OCI-LY3 (cell line): ENCODE measurements around the gene PBRM1.

Experiments used
- H2AFZ ChIP-seq: fragments of 200-600, 300-600 bp; shearing (Covaris generic); 2 replicates; pipeline ENCODE4 v1.6.0; 2014; ENCODE audit warnings: antibody characterized with exemption, low read depth, low read length
- H3K27ac ChIP-seq: fragments of 200-600, 300-600 bp; sonication (generic); 2 replicates; pipeline ENCODE4 v1.5.1; 2014; ENCODE audit warnings: mild to moderate bottlenecking, low read length, moderate library complexity, mixed read lengths
- H3K27me3 ChIP-seq: fragments of 200-600, 300-600 bp; sonication (generic); 2 replicates; pipeline ENCODE4 v1.6.1; 2014; ENCODE audit warnings: low read depth, low read length, mixed read lengths
- H3K36me3 ChIP-seq: fragments of 200-600, 300-600 bp; sonication (generic); replicated peaks from 2 replicates; pipeline ENCODE3; 2014; ENCODE audit warnings: low read depth, low read length, mixed read lengths
- H3K4me1 ChIP-seq: fragments of 300-600, 200-600 bp; sonication (generic); 2 replicates; pipeline ENCODE4 v1.6.1; 2014; ENCODE audit warnings: low read length, mixed read lengths
- H3K4me2 ChIP-seq: fragments of 200-600, 300-600 bp; sonication (generic); 2 replicates; pipeline ENCODE4 v1.6.1; 2014; ENCODE audit warnings: low read length, mixed read lengths
- H3K4me3 ChIP-seq: fragments of 300-600, 200-600 bp; sonication (generic); 2 replicates; pipeline ENCODE4 v1.5.1; 2014; ENCODE audit warnings: antibody characterized with exemption, mild to moderate bottlenecking, low read length, moderate library complexity
- H3K79me2 ChIP-seq: fragments of 300-600, 200-600 bp; shearing (Covaris generic); 2 replicates; pipeline ENCODE4 v1.6.1; 2014; ENCODE audit warnings: mild to moderate bottlenecking, low read length, mixed read lengths
- H3K9ac ChIP-seq: fragments of 300-600, 200-600 bp; shearing (Covaris generic); 2 replicates; pipeline ENCODE4 v1.6.0; 2014; ENCODE audit warnings: mild to moderate bottlenecking, low read length, moderate library complexity
- H3K9me3 ChIP-seq: fragments of 200-600, 300-600 bp; shearing (Covaris generic); 2 replicates; pipeline ENCODE4 v1.6.1; 2014; ENCODE audit warnings: low read length, mixed read lengths; ENCODE audit not compliant: insufficient read depth
- H4K20me1 ChIP-seq: fragments of 200-600, 300-600 bp; sonication (generic); 2 replicates; pipeline ENCODE4 v1.6.1; 2016; ENCODE audit warnings: low read length, mixed read lengths; ENCODE audit not compliant: insufficient read depth
- EZH2phosphoT487 ChIP-seq: fragments of 200-600 bp; shearing (Covaris generic); IDR thresholded peaks from 2 replicates; pipeline ENCODE4 v1.6.1; 2018; ENCODE audit warnings: antibody characterized with exemption, mixed run types, low read depth
- TF ChIP-seq, protein P1 (sequence below): fragments of 200-600, 300-600 bp; sonication (generic); IDR thresholded peaks from 2 replicates; pipeline ENCODE4 v1.5.1; 2014; ENCODE audit warnings: antibody characterized with exemption, low read length, low read depth

The PBRM1 gene

DNA sequence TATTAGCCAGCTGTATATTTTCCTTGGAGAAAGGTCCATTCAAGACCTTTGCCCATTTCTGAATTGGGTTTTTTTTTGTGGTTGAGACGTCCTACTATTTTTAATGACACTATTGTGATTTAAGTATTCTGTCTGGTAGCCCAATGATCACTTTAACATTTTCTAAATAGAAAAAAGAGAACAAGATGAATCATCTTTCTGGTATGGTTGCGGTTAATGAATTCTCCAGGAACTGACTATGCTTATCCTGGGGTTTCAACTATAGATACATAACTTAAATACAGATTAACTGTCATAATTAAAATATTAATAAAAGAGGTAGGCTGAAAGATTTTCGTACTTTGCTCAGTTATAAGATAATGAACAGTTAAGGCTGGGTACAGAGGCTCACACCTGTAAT is 51.9 kb downstream of the PBRM1 start:
- Histone ChIP-seq H2AFZ (no peak overlapping the region), H3K27me3 (no peaks in the 10 kb centered on the region), H3K4me2 (peak overlapping the region; percentile 1; the same call in 1 of the 2 replicates), H3K9me3 (no peaks in the 10 kb centered on the region), H3K9ac (no peak overlapping the region), H3K36me3 (peaks cover 35% of the 10 kb centered on the region), H3K4me3 (no peak overlapping the region), H3K27ac (peak overlapping the region; percentile 80), H3K4me1 (peaks cover 22% of the 10 kb centered on the region), H4K20me1 (no peaks in the 10 kb centered on the region), H3K79me2 (no peaks in the 10 kb centered on the region)
- TF ChIP-seq, protein P1, sequence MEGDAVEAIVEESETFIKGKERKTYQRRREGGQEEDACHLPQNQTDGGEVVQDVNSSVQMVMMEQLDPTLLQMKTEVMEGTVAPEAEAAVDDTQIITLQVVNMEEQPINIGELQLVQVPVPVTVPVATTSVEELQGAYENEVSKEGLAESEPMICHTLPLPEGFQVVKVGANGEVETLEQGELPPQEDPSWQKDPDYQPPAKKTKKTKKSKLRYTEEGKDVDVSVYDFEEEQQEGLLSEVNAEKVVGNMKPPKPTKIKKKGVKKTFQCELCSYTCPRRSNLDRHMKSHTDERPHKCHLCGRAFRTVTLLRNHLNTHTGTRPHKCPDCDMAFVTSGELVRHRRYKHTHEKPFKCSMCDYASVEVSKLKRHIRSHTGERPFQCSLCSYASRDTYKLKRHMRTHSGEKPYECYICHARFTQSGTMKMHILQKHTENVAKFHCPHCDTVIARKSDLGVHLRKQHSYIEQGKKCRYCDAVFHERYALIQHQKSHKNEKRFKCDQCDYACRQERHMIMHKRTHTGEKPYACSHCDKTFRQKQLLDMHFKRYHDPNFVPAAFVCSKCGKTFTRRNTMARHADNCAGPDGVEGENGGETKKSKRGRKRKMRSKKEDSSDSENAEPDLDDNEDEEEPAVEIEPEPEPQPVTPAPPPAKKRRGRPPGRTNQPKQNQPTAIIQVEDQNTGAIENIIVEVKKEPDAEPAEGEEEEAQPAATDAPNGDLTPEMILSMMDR, result no peak
- no peak for TF ChIP-seq EZH2phosphoT487

DNA sequence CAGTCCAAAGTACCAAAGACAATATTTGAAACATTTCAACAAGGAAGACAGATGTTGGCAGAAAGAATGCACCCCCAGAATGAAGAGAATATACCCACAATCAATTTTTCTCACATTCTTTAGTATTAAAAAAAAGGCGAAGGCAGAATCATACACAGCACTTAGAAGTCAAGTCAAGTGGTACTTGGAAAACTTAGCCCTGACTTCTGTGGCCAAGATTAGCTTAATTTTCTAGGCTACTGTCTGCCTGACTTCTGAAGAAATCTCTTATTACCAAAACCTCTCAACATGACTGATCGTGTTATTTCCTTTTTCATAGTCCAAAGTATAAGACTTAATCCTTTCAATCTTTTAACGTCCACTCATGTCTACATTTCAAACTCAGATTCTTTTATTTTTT is 60.7 kb downstream of the PBRM1 start:
- Histone ChIP-seq H3K27me3 (no peaks in the 10 kb centered on the region), H2AFZ (no peak overlapping the region), H3K27ac (no peak overlapping the region), H3K36me3 (peaks cover 66% of the 10 kb centered on the region), H3K4me3 (no peak overlapping the region), H3K79me2 (no peaks in the 10 kb centered on the region), H3K4me2 (no peak overlapping the region), H3K4me1 (no peaks in the 10 kb centered on the region), H3K9ac (no peak overlapping the region), H4K20me1 (no peaks in the 10 kb centered on the region), H3K9me3 (no peaks in the 10 kb centered on the region)
- TF ChIP-seq, protein P1, result no peak
- no peak for TF ChIP-seq EZH2phosphoT487

DNA sequence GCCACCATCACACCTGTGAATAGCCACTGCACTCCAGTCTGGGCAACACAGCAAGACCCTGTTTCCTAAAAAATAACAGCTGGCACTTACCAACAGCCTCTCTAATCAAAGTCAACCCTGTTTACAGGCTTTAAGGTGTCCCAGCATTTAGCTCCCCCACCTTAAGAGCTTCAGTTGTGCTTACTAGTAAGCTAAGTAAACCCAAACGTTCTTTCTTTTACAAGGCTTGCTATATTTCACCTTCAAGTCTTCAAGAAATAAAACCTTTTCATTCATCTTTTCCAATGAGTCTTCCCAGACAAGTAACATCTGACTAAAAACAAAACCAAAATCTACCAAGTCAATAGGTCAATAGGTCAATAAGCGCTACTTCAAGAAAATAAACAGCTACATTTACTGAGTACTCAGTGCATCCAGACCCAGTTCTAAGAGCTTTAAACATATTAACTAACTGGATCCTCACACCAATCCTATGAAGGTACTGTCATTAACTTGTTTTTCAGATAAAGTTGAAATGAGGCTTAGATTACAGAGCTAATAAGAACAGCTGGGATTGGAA is 62.4 kb downstream of the PBRM1 start:
- Histone ChIP-seq H3K27me3 (no peaks in the 10 kb centered on the region), H3K4me1 (no peaks in the 10 kb centered on the region), H4K20me1 (no peaks in the 10 kb centered on the region), H2AFZ (no peak overlapping the region), H3K79me2 (no peaks in the 10 kb centered on the region), H3K4me3 (no peak overlapping the region), H3K36me3 (peaks cover 61% of the 10 kb centered on the region), H3K9ac (no peak overlapping the region), H3K4me2 (no peak overlapping the region), H3K27ac (no peak overlapping the region), H3K9me3 (no peaks in the 10 kb centered on the region)
- TF ChIP-seq, protein P1, result no peak
- TF ChIP-seq EZH2phosphoT487, result no peak

DNA sequence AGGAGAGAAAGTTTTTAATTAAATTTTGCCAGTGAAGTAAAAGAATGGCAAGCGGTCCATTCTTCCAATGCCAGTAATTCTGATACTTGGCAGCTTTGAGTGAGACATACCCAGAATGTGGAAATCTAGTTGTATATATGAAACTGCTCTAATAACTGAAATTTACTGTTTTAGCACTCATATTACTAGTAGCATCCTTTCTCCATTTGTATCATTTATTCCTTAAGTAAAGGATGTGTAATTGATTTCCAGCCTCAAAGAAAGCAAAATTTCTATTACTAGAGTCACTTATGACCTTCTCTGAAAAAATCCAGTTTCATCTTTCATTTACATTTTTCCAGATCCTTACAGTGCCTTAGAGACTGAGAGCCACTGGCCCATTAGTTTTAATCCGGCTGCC is 65.1 kb downstream of the PBRM1 start:
- Histone ChIP-seq H3K4me1 (no peaks in the 10 kb centered on the region), H3K27ac (no peak overlapping the region), H3K79me2 (no peaks in the 10 kb centered on the region), H3K36me3 (peaks cover 59% of the 10 kb centered on the region), H4K20me1 (no peaks in the 10 kb centered on the region), H3K9me3 (no peaks in the 10 kb centered on the region), H3K4me3 (no peak overlapping the region), H3K4me2 (no peak overlapping the region), H3K9ac (no peak overlapping the region), H2AFZ (no peak overlapping the region), H3K27me3 (no peaks in the 10 kb centered on the region)
- no peak for TF ChIP-seq EZH2phosphoT487
- TF ChIP-seq, protein P1, result no peak
